PC-3 (cell line): ENCODE measurements around the gene VDAC1. TPM values are rescaled to one million over a fixed set of nuclear protein-coding genes. Genes with fewer than 3 reads are reported as not detected.
"Not testable (repeated sequence)": the region's sequence is repeated elsewhere in the genome, so short reads cannot be mapped to it uniquely, and the experiment has no call there.

Source experiments
- ATAC-seq: fragments of 200-7000 bp; cut with Tn5 transposase; 2 replicates; pipeline ENCODE4 v1.9.1; 2020; ENCODE audit warnings: mild to moderate bottlenecking, moderate library complexity
- BruUV-seq: library from RNA; stranded (reverse); fragments of 400-500 nt; replicated peaks from 2 replicates; lab custom pipeline; 2021; lab: Mats Ljungman, UMichigan
- CTCF ChIA-PET: fragments of 300-600 bp; sonication (Branson Sonifier 250); formaldehyde crosslinking; loops from one replicate; lab custom pipeline; 2022; ENCODE audit warnings: antibody characterized with exemption; lab: Charles Lee
- POLR2A ChIA-PET: fragments of 300-600 bp; sonication (Branson Sonifier 250); formaldehyde crosslinking; loops from one replicate; lab custom pipeline; 2022; ENCODE audit warnings: antibody characterized with exemption; ENCODE audit not compliant: unreplicated experiment; lab: Charles Lee
- DNase-seq: peaks from one replicate; pipeline ENCODE4 v3.0.0-alpha.2; 2015
- H2AFZ ChIP-seq: fragments of 300-600 bp; sonication (generic); 2 replicates; pipeline ENCODE4 v1.6.0; 2016; ENCODE audit warnings: antibody characterized with exemption, low read length
- H3F3A ChIP-seq: fragments of 300-600 bp; sonication (generic); one replicate; pipeline ENCODE4 v1.6.0; 2017; ENCODE audit warnings: antibody characterized with exemption, low read length, control low read depth, mild to moderate bottlenecking; ENCODE audit not compliant: unreplicated experiment
- H3K27ac ChIP-seq: fragments of 300-600 bp; sonication (generic); 2 replicates; pipeline ENCODE4 v1.5.1; 2016; ENCODE audit warnings: mild to moderate bottlenecking, low read length
- H3K27me3 ChIP-seq: fragments of 300-600 bp; sonication (generic); 2 replicates; pipeline ENCODE4 v1.6.1; 2016; ENCODE audit warnings: low read length, mixed read lengths
- H3K36me3 ChIP-seq: fragments of 300-600 bp; sonication (generic); 2 replicates; pipeline ENCODE4 v1.6.1; 2016; ENCODE audit warnings: low read depth, mixed run types, low read length, mixed read lengths
- H3K4me1 ChIP-seq: fragments of 300-600 bp; sonication (generic); 2 replicates; pipeline ENCODE4 v1.5.1; 2016; ENCODE audit warnings: low read length; ENCODE audit not compliant: insufficient read depth
- H3K4me2 ChIP-seq: fragments of 300-600 bp; sonication (generic); 2 replicates; pipeline ENCODE4 v1.6.0; 2016; ENCODE audit warnings: low read length
- H3K4me3 ChIP-seq: fragments of 300-600 bp; sonication (generic); 2 replicates; pipeline ENCODE4 v1.5.1; 2016; ENCODE audit warnings: mild to moderate bottlenecking, low read length, mixed read lengths
- H3K79me2 ChIP-seq: fragments of 300-600 bp; sonication (generic); 2 replicates; pipeline ENCODE4 v1.6.1; 2017; ENCODE audit warnings: low read length, mixed read lengths
- H3K9ac ChIP-seq: fragments of 300-600 bp; sonication (generic); 2 replicates; pipeline ENCODE4 v1.6.0; 2016; ENCODE audit warnings: mild to moderate bottlenecking, low read length
- H3K9me2 ChIP-seq: fragments of 300-600 bp; sonication (generic); replicated peaks from 2 replicates; pipeline ENCODE4 v1.6.1; 2016; ENCODE audit warnings: mixed run types, low read length, mixed read lengths
- H3K9me3 ChIP-seq: fragments of 300-600 bp; sonication (generic); 2 replicates; pipeline ENCODE4 v1.6.1; 2016; ENCODE audit warnings: low read length, mixed read lengths
- H4K20me1 ChIP-seq: fragments of 300-600 bp; sonication (generic); 2 replicates; pipeline ENCODE4 v1.6.1; 2016; ENCODE audit warnings: low read length, mixed read lengths
- EZH2 ChIP-seq: fragments of 300-600 bp; sonication (generic); IDR thresholded peaks from one replicate; pipeline ENCODE4 v1.6.1; 2017; ENCODE audit warnings: antibody characterized with exemption, mild to moderate bottlenecking, low read length; ENCODE audit not compliant: unreplicated experiment
- EZH2phosphoT487 ChIP-seq: fragments of 300-600 bp; sonication (generic); IDR thresholded peaks from 2 replicates; pipeline ENCODE4 v1.6.1; 2018; ENCODE audit warnings: mild to moderate bottlenecking, antibody characterized with exemption, low read length, borderline replicate concordance
- intact Hi-C: fragments of 100-400 bp; cut with micrococcal nuclease; formaldehyde crosslinking; loops from 2 replicates; pipeline ENCODE4 v1.9.0; 2023
- total RNA-seq: library from RNA; depleted of rRNA; stranded (reverse); fragments of >200 nt; gene quantifications from 2 replicates; pipeline ENCODE4 v1.2.3, GENCODE V29; 2014
- TF ChIP-seq, protein P1 (sequence below): fragments of 300-600 bp; sonication (generic); conservative IDR thresholded peaks from 2 replicates; pipeline ENCODE4 v1.5.1; 2017; ENCODE audit warnings: antibody characterized with exemption, low read depth, mild to moderate bottlenecking, low read length

The VDAC1 gene
- total RNA-seq, 1 experiment from 2014 or later: 220 TPM

DNA sequence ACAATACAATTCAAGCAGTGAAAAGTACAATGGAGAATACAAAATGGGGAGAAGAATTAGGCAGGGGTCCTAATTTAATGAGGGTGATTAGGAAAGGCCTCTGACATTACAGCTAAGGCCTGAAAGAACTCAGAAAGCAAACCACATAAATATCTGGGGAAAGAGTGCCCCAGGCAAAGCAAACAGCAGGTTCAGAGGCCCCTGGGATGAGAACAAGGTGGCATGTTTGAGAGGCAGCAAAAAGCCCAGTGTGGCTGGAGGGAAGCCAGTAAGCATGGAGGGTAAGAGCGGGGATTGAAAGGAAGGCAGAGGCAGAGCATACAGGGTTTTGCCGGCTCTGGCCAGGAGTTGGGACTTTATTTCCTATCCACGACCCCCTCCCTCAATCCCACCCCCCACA, 33.4 kb upstream of the VDAC1 start:
- no peaks in the 10 kb centered on the region for H3F3A ChIP-seq
- no peak overlapping the region for H2AFZ ChIP-seq
- H3K27ac ChIP-seq: no peak overlapping the region
- H3K4me2 ChIP-seq: no peak overlapping the region
- TF ChIP-seq EZH2 (no peak), EZH2phosphoT487 (no peak)
- TF ChIP-seq, protein P1, sequence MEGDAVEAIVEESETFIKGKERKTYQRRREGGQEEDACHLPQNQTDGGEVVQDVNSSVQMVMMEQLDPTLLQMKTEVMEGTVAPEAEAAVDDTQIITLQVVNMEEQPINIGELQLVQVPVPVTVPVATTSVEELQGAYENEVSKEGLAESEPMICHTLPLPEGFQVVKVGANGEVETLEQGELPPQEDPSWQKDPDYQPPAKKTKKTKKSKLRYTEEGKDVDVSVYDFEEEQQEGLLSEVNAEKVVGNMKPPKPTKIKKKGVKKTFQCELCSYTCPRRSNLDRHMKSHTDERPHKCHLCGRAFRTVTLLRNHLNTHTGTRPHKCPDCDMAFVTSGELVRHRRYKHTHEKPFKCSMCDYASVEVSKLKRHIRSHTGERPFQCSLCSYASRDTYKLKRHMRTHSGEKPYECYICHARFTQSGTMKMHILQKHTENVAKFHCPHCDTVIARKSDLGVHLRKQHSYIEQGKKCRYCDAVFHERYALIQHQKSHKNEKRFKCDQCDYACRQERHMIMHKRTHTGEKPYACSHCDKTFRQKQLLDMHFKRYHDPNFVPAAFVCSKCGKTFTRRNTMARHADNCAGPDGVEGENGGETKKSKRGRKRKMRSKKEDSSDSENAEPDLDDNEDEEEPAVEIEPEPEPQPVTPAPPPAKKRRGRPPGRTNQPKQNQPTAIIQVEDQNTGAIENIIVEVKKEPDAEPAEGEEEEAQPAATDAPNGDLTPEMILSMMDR: no peak
- H3K4me3 ChIP-seq: no peak overlapping the region
- H3K9me3 ChIP-seq: no peaks in the 10 kb centered on the region
- no peaks in the 10 kb centered on the region for H3K79me2 ChIP-seq
- DNase-seq (no peak), ATAC-seq (no peak)
- intact Hi-C loops: loop anchor here (5.0 kb wide), 1 partner anchor 64 kb away; no protein-coding TSS in a partner anchor
- no peaks in the 10 kb centered on the region for H3K9me2 ChIP-seq
- H3K4me1 ChIP-seq: no peaks in the 10 kb centered on the region
- H4K20me1 ChIP-seq: no peaks in the 10 kb centered on the region
- H3K36me3 ChIP-seq: no peaks in the 10 kb centered on the region
- CTCF ChIA-PET: interaction anchor here (1.1 kb wide), 1 partner anchor 12 kb away, joined by 3 read pairs; no protein-coding TSS in a partner anchor
- H3K27me3 ChIP-seq: no peaks in the 10 kb centered on the region
- no TSS peak for BruUV-seq
- POLR2A ChIA-PET: no interaction called here
- no peak overlapping the region for H3K9ac ChIP-seq

DNA sequence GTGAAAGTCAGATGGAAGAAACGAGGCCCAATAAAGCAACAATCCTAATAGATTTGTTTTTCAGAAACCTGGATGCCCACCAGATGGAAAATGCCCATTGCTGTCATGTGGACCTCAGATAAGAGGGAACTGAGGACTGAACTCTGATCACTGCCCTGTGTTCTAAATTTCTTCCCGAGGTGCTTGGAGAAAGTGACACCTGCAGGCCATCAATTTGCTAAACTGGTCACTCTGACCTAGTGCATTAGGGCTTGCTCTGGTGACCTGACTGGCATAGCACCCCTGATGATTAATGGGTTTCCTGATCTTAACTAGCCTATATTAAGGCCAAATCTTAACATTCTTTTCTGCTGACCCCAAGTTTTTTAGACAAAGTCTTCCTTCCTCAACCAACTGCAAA, 32.4 kb upstream of the VDAC1 start:
- ChIA-PET POLR2A (no interaction called here), CTCF (no interaction called here)
- H3K36me3 ChIP-seq: no peaks in the 10 kb centered on the region
- no peak overlapping the region for H3K4me2 ChIP-seq
- no peaks in the 10 kb centered on the region for H4K20me1 ChIP-seq
- no peaks in the 10 kb centered on the region for H3F3A ChIP-seq
- no peaks in the 10 kb centered on the region for H3K27me3 ChIP-seq
- BruUV-seq: no TSS peak
- H3K9me2 ChIP-seq: no peaks in the 10 kb centered on the region
- ATAC-seq (peak; percentile 16; the same call in 1 of the 2 replicates), DNase-seq (no peak)
- no peaks in the 10 kb centered on the region for H3K79me2 ChIP-seq
- no peak overlapping the region for H2AFZ ChIP-seq
- H3K4me1 ChIP-seq: peaks cover 4% of the 10 kb centered on the region
- no peak overlapping the region for H3K4me3 ChIP-seq
- H3K9ac ChIP-seq: no peak overlapping the region
- intact Hi-C loops: loop anchor here (5.0 kb wide), 1 partner anchor 65 kb away; no protein-coding TSS in a partner anchor
- no peak overlapping the region for H3K27ac ChIP-seq
- TF ChIP-seq, protein P1: no peak; the same call in 1 of the 2 replicates
- no peak for TF ChIP-seq EZH2
- no peak for TF ChIP-seq EZH2phosphoT487
- no peaks in the 10 kb centered on the region for H3K9me3 ChIP-seq

DNA sequence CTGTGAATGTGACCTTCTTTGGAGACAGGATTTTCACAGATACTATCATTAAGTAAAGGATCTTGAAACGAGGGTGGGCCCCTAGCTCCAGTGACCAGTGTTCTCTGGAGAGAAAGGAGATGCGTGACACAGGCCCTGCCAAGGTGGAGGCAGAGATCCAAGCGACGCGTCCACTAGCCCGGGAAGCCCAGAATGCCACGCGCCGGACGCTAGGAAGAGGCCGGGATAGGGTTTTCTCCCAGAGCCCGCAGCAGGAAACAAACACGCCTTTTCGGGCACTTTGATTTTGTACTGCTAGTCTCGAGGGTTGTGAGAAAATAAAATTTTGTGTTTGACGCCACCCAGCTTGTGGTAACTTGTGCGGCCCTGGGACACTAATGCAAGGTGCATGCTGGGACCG, 29.6 kb upstream of the VDAC1 start:
- H3K36me3 ChIP-seq: no peaks in the 10 kb centered on the region
- ChIA-PET POLR2A (no interaction called here), CTCF (interaction anchor here (0.6 kb wide), 1 partner anchor 14 kb away, joined by 3 read pairs; no protein-coding TSS in a partner anchor)
- TF ChIP-seq, protein P1: no peak
- TF ChIP-seq EZH2: no peak
- no peak for TF ChIP-seq EZH2phosphoT487
- H3K4me1 ChIP-seq: peaks cover 11% of the 10 kb centered on the region
- ATAC-seq (no peak), DNase-seq (no peak)
- H3K9me3 ChIP-seq: no peaks in the 10 kb centered on the region
- H3K27ac ChIP-seq: no peak overlapping the region
- no peaks in the 10 kb centered on the region for H3K27me3 ChIP-seq
- H3K9ac ChIP-seq: no peak overlapping the region
- BruUV-seq: no TSS peak
- H4K20me1 ChIP-seq: no peaks in the 10 kb centered on the region
- H3K4me2 ChIP-seq: no peak overlapping the region
- intact Hi-C loops: no loop called here
- no peaks in the 10 kb centered on the region for H3K9me2 ChIP-seq
- H3K4me3 ChIP-seq: no peak overlapping the region
- H3K79me2 ChIP-seq: no peaks in the 10 kb centered on the region
- H3F3A ChIP-seq: no peaks in the 10 kb centered on the region
- no peak overlapping the region for H2AFZ ChIP-seq

DNA sequence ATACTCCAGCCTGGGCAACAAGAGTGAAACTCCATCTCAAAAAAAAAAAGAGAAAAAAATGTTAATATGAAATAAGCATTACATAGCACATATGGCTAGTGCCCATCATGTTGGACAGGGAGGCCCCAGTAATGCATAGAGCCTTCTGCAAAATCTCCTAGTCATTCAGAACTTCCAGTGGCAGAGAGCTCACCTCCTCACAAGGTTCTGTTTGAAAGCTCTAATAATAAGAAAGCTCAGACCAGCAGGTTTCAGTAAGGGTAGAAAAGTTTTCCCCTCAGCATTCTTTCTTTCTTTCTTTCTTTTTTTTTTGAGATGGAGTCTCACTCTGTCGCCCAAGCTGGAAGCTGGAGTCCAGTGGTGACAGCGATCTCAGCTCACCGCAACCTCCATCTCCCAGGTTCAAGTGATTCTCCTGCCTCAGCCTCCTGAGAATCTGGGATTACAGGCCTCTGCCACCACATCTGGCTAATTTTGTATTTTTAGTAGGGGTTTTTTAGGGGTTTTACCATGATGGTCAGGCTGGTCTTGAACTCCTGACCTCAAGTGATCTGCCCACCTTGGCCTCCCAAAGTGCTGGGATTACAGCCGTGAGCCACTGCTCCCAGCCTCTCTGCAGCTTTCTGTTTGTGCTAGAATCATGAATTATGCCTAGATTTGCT, 25.7 kb upstream of the VDAC1 start:
- H3K4me1 ChIP-seq: peaks cover 20% of the 10 kb centered on the region
- CTCF ChIA-PET: interaction anchor here (0.6 kb wide), 1 partner anchor 29 kb away, joined by 3 read pairs; no protein-coding TSS in a partner anchor
- H3K9me3 ChIP-seq, intact Hi-C loops, H3K4me3 ChIP-seq, DNase-seq, H3K9ac ChIP-seq, BruUV-seq, H3K27me3 ChIP-seq, H2AFZ ChIP-seq, POLR2A ChIA-PET, H3F3A ChIP-seq, H3K4me2 ChIP-seq, H3K27ac ChIP-seq, H4K20me1 ChIP-seq, ATAC-seq, H3K36me3 ChIP-seq, H3K9me2 ChIP-seq, H3K79me2 ChIP-seq: not testable (repeated sequence)
